DOHH2 (cell line): ENCODE data around the gene PID1.

ENCODE experiments used
- H3F3A ChIP-seq: fragments of 200-600 bp; sonication (generic), shearing (Covaris generic); 2 replicates; pipeline ENCODE4 v1.6.0; 2016; ENCODE audit warnings: antibody characterized with exemption, mild to moderate bottlenecking; ENCODE audit not compliant: control insufficient read depth, insufficient read depth
- H3K27ac ChIP-seq: fragments of 200-600 bp; sonication (generic); 2 replicates; pipeline ENCODE4 v1.5.1; 2014; ENCODE audit warnings: low read depth, mild to moderate bottlenecking, low read length, moderate library complexity
- H3K27me3 ChIP-seq: fragments of 200-600 bp; sonication (generic); 2 replicates; pipeline ENCODE4 v1.6.1; 2014; ENCODE audit warnings: mild to moderate bottlenecking, low read length, mixed read lengths; ENCODE audit not compliant: control insufficient read depth
- H3K36me3 ChIP-seq: fragments of 200-600 bp; sonication (generic); 2 replicates; pipeline ENCODE4 v1.6.1; 2014; ENCODE audit warnings: mild to moderate bottlenecking, low read length, moderate library complexity, mixed read lengths; ENCODE audit not compliant: control insufficient read depth
- H3K4me1 ChIP-seq: fragments of 200-600 bp; sonication (generic); 2 replicates; pipeline ENCODE4 v1.6.1; 2014; ENCODE audit warnings: mild to moderate bottlenecking, low read length, mixed read lengths; ENCODE audit not compliant: control insufficient read depth
- H3K4me2 ChIP-seq: fragments of 200-600 bp; sonication (generic); 2 replicates; pipeline ENCODE4 v1.6.0; 2014; ENCODE audit warnings: mild to moderate bottlenecking, low read length, moderate library complexity
- H3K4me3 ChIP-seq: fragments of 200-600 bp; sonication (generic); 2 replicates; pipeline ENCODE4 v1.5.1; 2014; ENCODE audit warnings: mild to moderate bottlenecking, low read length, mixed read lengths
- H3K79me2 ChIP-seq: fragments of 200-600 bp; sonication (generic); 2 replicates; pipeline ENCODE4 v1.6.1; 2014; ENCODE audit warnings: mild to moderate bottlenecking, low read length, mixed read lengths; ENCODE audit not compliant: control insufficient read depth
- H3K9me2 ChIP-seq: fragments of 200-600 bp; sonication (generic); replicated peaks from 2 replicates; pipeline ENCODE4 v1.6.1; 2014; ENCODE audit warnings: mild to moderate bottlenecking, low read length, mixed read lengths; ENCODE audit not compliant: control insufficient read depth
- H3K9me3 ChIP-seq: fragments of 200-600 bp; sonication (generic); 2 replicates; pipeline ENCODE4 v1.6.1; 2014; ENCODE audit warnings: antibody characterized with exemption, low read length, mixed read lengths; ENCODE audit not compliant: control insufficient read depth, insufficient read depth
- H4K20me1 ChIP-seq: fragments of 200-600 bp; sonication (generic); 2 replicates; pipeline ENCODE4 v1.6.0; 2014; ENCODE audit warnings: low read depth, mild to moderate bottlenecking, antibody characterized with exemption, low read length, moderate library complexity; ENCODE audit not compliant: control insufficient read depth, insufficient read depth
- CTCF ChIP-seq: fragments of 200-600 bp; sonication (generic); IDR thresholded peaks from one replicate; pipeline ENCODE4 v1.5.1; 2014; ENCODE audit warnings: antibody characterized with exemption, mild to moderate bottlenecking, low read depth, low read length; ENCODE audit not compliant: poor library complexity, severe bottlenecking
- EZH2phosphoT487 ChIP-seq: fragments of 200-600 bp; sonication (generic); IDR thresholded peaks from 2 replicates; pipeline ENCODE4 v1.6.1; 2017; ENCODE audit warnings: borderline replicate concordance, mild to moderate bottlenecking, antibody characterized with exemption, low read length, moderate library complexity, mixed read lengths

Gene PID1

GRCh38 chr2:229033816-229034215, 237.3 kb downstream of the PID1 start:
- Histone ChIP-seq H3K27ac (no peak overlapping the region), H3K27me3 (no peaks in the 10 kb centered on the region), H3K9me2 (no peaks in the 10 kb centered on the region), H3K79me2 (no peaks in the 10 kb centered on the region), H3K4me3 (no peak overlapping the region), H3K4me2 (no peak overlapping the region), H3F3A (no peaks in the 10 kb centered on the region), H3K4me1 (no peaks in the 10 kb centered on the region), H4K20me1 (no peaks in the 10 kb centered on the region), H3K36me3 (no peaks in the 10 kb centered on the region), H3K9me3 (no peaks in the 10 kb centered on the region)
- TF ChIP-seq EZH2phosphoT487 (no peak), CTCF (no peak)

GRCh38 chr2:229032608-229033234, 238.4 kb downstream of the PID1 start:
- Histone ChIP-seq H3K9me2 (no peaks in the 10 kb centered on the region), H3K9me3 (no peaks in the 10 kb centered on the region), H3K79me2 (no peaks in the 10 kb centered on the region), H3K4me2 (no peak overlapping the region), H3K4me1 (no peaks in the 10 kb centered on the region), H3K27me3 (no peaks in the 10 kb centered on the region), H3K36me3 (no peaks in the 10 kb centered on the region), H3F3A (no peaks in the 10 kb centered on the region), H4K20me1 (no peaks in the 10 kb centered on the region), H3K4me3 (no peak overlapping the region), H3K27ac (no peak overlapping the region)
- TF ChIP-seq EZH2phosphoT487 (no peak), CTCF (no peak)

DNA sequence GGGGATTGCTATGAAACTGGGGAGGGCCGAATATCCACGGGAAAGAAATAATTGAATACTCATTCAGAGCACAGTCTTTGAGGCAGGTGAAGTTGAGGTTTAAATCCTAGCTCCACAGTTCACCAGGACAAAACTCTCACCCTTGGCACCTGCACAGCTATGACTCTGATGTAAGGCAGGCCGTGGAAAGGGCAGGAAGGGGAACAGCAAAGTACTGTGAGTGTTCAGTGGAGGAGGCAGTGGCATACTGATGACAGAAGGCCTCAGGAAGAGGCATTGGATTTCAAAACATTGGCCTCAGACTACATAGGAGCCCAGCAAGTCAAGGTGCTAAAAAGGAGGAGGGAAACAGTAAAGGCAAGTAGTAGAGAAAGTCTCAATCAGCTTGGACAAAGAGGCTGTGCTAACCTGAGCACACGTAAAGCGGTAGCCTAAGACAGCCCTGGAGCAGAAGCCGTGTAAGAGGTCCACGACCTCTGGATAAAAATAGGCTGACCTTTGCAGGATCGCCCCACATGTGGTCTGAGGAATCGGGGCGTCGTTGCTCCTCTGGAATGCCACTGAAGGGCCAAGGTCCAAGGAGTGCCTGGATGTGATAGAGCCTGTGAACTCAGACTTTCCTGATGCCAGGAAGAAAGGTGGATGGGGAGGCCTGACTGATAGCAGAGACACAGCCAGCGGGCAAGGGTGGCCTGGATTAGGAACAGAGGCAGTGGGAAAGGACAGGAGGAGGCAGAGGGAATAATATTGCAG, 243.6 kb downstream of the PID1 start:
- H3K4me3 ChIP-seq, result no peak overlapping the region
- no peaks in the 10 kb centered on the region for H3K36me3 ChIP-seq
- no peaks in the 10 kb centered on the region for H4K20me1 ChIP-seq
- no peaks in the 10 kb centered on the region for H3K79me2 ChIP-seq
- H3K27ac ChIP-seq, result no peak overlapping the region
- no peak overlapping the region for H3K4me2 ChIP-seq
- H3F3A ChIP-seq, result no peaks in the 10 kb centered on the region
- H3K9me3 ChIP-seq, result no peaks in the 10 kb centered on the region
- TF ChIP-seq EZH2phosphoT487, result no peak
- TF ChIP-seq CTCF, result no peak
- H3K4me1 ChIP-seq, result no peaks in the 10 kb centered on the region
- no peaks in the 10 kb centered on the region for H3K27me3 ChIP-seq
- H3K9me2 ChIP-seq, result no peaks in the 10 kb centered on the region
